SJSA1 (cell line): ENCODE data around the gene TMC5. TPM values are rescaled to one million over a fixed set of nuclear protein-coding genes. Genes with fewer than 3 reads are reported as not detected.
A peak's percentile ranks its signal among the peaks of the same experiment; 100 is the strongest.
"Not testable (repeated sequence)": the region's sequence is repeated elsewhere in the genome, so short reads cannot be mapped to it uniquely, and the experiment has no call there.

Experiments used
- DNase-seq, 2 experiments: peaks; one replicate each; pipeline ENCODE4 v3.0.0-alpha.2; 2015 to 2020; ENCODE audit warnings: low spot score in 2 of 2, low read depth in 1 of 2
- H3K27ac ChIP-seq: fragments of 250-450 bp; sonication (Bioruptor Pico); 2 replicates; pipeline ENCODE4 v1.5.1; 2020; ENCODE audit warnings: mild to moderate bottlenecking, moderate library complexity
- H3K27me3 ChIP-seq: fragments of 250-450 bp; sonication (Bioruptor Pico); replicated peaks from 2 replicates; pipeline ENCODE4 v1.5.1; 2020; ENCODE audit warnings: mild to moderate bottlenecking, moderate library complexity
- H3K36me3 ChIP-seq: fragments of 250-450 bp; sonication (Bioruptor Pico); 2 replicates; pipeline ENCODE4 v1.5.1; 2020; ENCODE audit warnings: mild to moderate bottlenecking
- H3K4me1 ChIP-seq: fragments of 250-450 bp; sonication (Bioruptor Pico); replicated peaks from 2 replicates; pipeline ENCODE4 v1.6.1; 2021; ENCODE audit warnings: mild to moderate bottlenecking
- H3K4me3 ChIP-seq: fragments of 250-450 bp; sonication (Bioruptor Pico); 2 replicates; pipeline ENCODE4 v1.5.1; 2020; ENCODE audit warnings: mild to moderate bottlenecking
- H3K9me3 ChIP-seq: fragments of 250-450 bp; sonication (Bioruptor Pico); replicated peaks from 2 replicates; pipeline ENCODE4 v1.5.1; 2020; ENCODE audit warnings: mild to moderate bottlenecking
- total RNA-seq: library from RNA; depleted of rRNA; stranded (reverse); fragments of >200 nt; shearing (Covaris generic); gene quantifications from 2 replicates; pipeline ENCODE4 v1.2.3, GENCODE V29; 2014; rRNA removed

The TMC5 gene
- not detected in 2 replicates for total RNA-seq

DNA sequence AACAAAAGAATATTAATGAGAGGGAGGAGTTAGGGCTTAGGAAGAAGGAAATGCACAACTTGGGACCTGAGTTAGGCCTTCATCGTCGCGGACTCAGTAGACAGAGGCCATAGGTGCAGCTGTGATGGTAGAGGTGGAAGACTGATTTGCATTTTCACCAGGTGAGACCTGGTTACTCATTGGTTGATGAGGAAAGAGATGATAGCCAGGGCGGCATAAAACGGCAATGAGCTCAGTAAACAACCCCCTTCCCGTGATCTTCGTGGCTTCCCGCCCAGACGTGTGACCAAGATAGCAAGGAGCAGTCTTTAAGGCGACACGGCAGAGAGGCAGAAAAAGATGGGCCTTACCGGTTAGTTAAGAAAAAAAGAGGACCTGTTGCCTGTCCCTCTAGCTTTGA, at the start of gene TMC5:
Gene TMC5 (plus strand): TSS at position 244 of the 400 bp plus-strand sequence. CDS start 22,156 bp downstream, outside the sequence.
- no peak within 1 kb of the TSS for H3K4me3 ChIP-seq
- H3K27ac ChIP-seq: no peak within 1 kb of the TSS
- no peak for DNase-seq
- H3K27me3 ChIP-seq: 0 out of 2 replicates have a peak, but pooled peaks cover 3% of the 10 kb centered on the region
- no peaks in the 10 kb centered on the region for H3K9me3 ChIP-seq
- no peaks in the 10 kb centered on the region for H3K4me1 ChIP-seq
- no peaks in the 10 kb centered on the region for H3K36me3 ChIP-seq

DNA sequence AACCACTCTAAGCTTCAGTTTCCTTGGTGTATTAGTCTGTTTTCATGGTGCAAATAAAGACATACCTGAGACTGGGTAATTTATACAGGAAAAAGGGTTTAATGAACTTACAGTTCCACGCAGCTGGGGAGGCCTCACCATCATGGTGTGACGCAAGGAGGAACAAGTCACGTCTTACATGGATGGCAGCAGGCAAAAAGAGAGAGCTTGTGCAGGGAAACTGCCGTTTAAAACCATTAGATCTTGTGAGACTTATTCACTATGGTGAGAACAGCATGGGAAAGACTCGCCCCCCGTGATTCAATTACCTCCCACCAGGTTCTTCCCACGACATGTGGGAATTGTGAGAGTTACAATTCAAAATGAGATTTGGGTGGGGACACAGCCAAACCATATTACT, 45.1 kb upstream of the TMC5 start:
- DNase-seq, H3K27me3 ChIP-seq, H3K4me3 ChIP-seq, H3K36me3 ChIP-seq, H3K9me3 ChIP-seq, H3K27ac ChIP-seq, H3K4me1 ChIP-seq: not testable (repeated sequence)

GRCh38 chr16:19374402-19374801, 43.3 kb upstream of the TMC5 start:
- Histone ChIP-seq H3K4me3 (no peak overlapping the region), H3K27me3 (no peaks in the 10 kb centered on the region; the same call in 1 of the 2 replicates), H3K36me3 (no peaks in the 10 kb centered on the region), H3K9me3 (no peaks in the 10 kb centered on the region), H3K27ac (no peak overlapping the region), H3K4me1 (no peaks in the 10 kb centered on the region)
- no peak for DNase-seq

GRCh38 chr16:19375561-19376158, 42.0 kb upstream of the TMC5 start:
- peak; percentile 34 to 52 for DNase-seq
- Histone ChIP-seq H3K9me3 (no peaks in the 10 kb centered on the region), H3K4me3 (no peak overlapping the region), H3K4me1 (no peaks in the 10 kb centered on the region), H3K27me3 (no peaks in the 10 kb centered on the region; the same call in 1 of the 2 replicates), H3K36me3 (no peaks in the 10 kb centered on the region), H3K27ac (no peak overlapping the region)

- H3K4me1 ChIP-seq: no peaks in the 10 kb centered on the region
- DNase-seq: no peak
Measured at GRCh38 chr16:19377864-19378263, 39.8 kb upstream of the TMC5 start.

DNA sequence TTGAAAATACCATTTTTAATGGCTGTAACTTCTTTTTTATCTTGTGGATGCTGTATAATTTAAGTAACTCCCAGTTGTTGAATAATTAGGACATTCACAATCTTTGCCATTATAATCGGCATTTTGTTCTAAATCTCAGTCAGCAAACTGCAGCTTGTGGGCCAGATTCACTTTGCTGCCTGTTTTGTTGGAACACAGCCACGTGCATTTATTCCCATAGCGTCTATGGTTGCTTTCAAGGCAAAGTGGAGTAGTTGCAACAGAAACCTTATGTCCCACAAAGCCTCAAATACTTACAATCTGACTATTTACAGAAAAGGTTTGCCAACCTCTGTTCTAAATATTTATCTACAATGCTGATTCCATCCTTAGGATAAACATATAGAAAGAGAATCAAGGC, 39.2 kb upstream of the TMC5 start:
- Histone ChIP-seq H3K27me3 (0 out of 2 replicates have a peak, but pooled peaks cover 7% of the 10 kb centered on the region), H3K27ac (no peak overlapping the region), H3K4me3 (no peak overlapping the region), H3K4me1 (no peaks in the 10 kb centered on the region), H3K36me3 (no peaks in the 10 kb centered on the region), H3K9me3 (no peaks in the 10 kb centered on the region)
- no peak for DNase-seq

More at GRCh38 chr16:19377864-19378263, 39.8 kb upstream of the TMC5 start:
- Histone ChIP-seq H3K27ac (no peak overlapping the region), H3K9me3 (no peaks in the 10 kb centered on the region), H3K4me3 (no peak overlapping the region), H3K36me3 (no peaks in the 10 kb centered on the region), H3K27me3 (0 out of 2 replicates have a peak, but pooled peaks cover 3% of the 10 kb centered on the region)

DNA sequence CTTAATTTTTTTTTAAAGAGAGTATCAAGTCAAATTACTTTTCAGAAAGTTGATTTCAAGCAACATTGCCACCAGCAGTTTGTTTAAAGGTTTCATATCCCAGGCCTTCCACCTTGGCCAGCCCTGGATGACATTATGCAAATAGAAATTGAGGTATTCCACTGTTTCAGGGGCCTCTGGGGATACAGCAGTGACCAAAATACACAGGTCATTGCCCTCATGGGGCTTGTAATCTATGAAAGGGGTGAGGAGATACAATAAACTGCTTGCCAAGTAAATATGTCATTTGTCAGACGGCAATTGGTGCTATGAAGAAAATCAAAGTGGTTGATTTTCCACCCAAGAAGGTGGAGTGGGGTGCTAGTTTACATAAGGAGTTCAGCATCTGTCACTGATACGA, 37.8 kb upstream of the TMC5 start:
- H3K36me3 ChIP-seq: no peaks in the 10 kb centered on the region
- 0 out of 2 replicates have a peak, but pooled peaks cover 8% of the 10 kb centered on the region for H3K27me3 ChIP-seq
- DNase-seq: no peak
- no peaks in the 10 kb centered on the region for H3K9me3 ChIP-seq
- no peaks in the 10 kb centered on the region for H3K4me1 ChIP-seq
- no peak overlapping the region for H3K27ac ChIP-seq
- H3K4me3 ChIP-seq: no peak overlapping the region

DNA sequence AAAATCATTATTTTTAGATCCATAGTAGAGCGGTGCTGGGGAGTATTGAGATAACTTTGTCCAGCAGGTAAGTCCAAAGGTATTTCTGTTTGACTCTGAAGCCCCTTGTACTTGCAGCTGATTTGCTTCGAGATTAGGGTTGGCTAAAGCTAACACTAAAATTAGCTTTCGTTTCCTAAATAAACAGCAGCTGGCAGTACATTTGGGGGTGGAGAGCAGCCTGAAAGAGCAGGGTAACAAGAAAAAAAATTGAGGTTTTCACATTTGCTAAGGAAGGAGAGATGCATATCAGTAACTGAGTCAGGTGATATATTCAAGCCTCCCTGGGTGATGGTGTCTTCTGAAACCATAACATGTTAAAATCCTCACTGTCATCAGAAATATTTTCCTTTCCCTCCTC, 37.4 kb upstream of the TMC5 start:
- no peaks in the 10 kb centered on the region for H3K9me3 ChIP-seq
- H3K4me1 ChIP-seq: no peaks in the 10 kb centered on the region
- no peak overlapping the region for H3K27ac ChIP-seq
- no peak overlapping the region for H3K4me3 ChIP-seq
- DNase-seq: no peak
- H3K36me3 ChIP-seq: no peaks in the 10 kb centered on the region
- H3K27me3 ChIP-seq: 0 out of 2 replicates have a peak, but pooled peaks cover 8% of the 10 kb centered on the region

DNA sequence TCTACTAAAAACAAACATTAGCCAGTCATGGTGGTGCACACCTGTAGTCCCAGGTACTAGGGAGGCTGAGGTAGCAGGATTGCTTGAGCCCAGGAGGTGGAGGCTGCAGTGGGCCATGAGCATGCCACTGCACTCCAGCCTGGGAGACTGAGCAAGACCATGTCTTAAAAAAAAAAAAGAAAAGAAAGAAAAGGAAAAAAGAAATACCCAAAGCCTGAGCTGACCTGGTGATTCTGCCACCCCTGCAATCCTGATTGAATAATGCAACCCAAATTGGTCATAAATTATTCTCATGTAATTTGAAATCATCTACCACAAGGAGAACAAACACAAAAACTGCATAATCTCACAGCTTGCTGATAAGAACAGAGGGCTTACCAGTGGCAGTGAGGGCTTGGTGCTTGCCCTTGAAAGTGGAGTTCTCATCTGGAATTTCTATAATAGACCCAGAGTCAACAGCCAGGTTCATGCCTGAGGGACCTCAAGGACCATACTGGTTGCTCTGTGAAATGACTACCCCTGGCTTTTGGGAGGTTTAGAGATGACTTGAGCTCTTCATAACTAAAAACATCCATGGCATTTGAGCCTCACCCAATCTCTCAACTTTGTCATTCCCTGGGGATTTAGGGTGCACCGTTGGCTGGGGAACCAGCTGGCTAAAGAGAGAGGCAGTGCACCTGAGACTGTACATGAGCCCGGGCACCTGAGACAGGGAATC, 35.4 kb upstream of the TMC5 start:
- H3K36me3 ChIP-seq: no peaks in the 10 kb centered on the region
- H3K27me3 ChIP-seq: 0 out of 2 replicates have a peak, but pooled peaks cover 8% of the 10 kb centered on the region
- H3K9me3 ChIP-seq: no peaks in the 10 kb centered on the region
- H3K4me1 ChIP-seq: no peaks in the 10 kb centered on the region
- no peak overlapping the region for H3K4me3 ChIP-seq
- no peak overlapping the region for H3K27ac ChIP-seq
- no peak for DNase-seq

DNA sequence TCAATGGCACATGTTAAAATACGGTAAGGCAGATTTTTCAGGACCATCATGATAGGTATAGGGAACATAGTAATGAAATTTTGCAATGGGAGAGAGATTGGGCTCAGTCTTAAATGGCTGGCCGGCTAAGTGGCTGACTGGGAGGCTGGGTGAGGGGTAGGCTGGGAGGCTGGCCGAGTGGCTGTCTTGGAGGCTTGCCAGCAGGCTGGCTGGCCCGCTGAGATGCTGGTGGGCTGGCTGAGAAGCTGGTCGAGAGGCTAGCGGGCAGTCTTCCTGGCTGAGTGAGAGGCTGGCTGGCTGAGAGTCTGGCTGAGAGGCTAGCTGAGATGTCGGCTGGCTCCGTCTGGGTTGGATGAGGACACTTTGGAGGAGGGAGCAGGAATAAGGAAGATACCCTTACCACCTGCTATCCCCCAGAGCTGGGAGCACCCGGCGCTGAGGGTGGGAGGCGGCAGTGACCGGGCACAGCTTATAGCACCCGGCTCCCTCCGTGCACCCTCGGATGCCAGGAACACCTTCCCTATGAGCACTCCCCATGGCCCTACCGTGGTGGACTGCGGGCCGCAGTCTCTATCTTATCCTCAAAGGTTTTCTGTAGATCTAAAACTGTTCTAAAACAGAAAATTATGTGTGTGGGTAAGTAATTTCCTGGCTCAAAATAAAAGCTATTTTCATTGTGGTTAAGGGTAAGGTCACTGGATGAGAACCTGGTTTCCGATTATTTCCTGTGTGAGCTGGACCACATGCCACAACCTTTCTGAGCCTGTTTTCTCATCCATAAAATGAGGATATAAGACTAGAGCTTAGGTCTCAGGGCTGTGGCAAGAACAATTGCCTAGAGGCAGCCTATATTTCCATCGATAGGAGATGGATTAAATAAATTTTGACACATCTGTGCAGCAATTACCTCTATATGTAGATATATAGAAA, 34.5 kb upstream of the TMC5 start:
- Histone ChIP-seq H3K9me3 (no peaks in the 10 kb centered on the region), H3K27ac (no peak overlapping the region), H3K27me3 (0 out of 2 replicates have a peak, but pooled peaks cover 8% of the 10 kb centered on the region), H3K36me3 (no peaks in the 10 kb centered on the region), H3K4me3 (no peak overlapping the region), H3K4me1 (no peaks in the 10 kb centered on the region)
- DNase-seq: no peak

- 0 out of 2 replicates have a peak, but pooled peaks cover 8% of the 10 kb centered on the region for H3K27me3 ChIP-seq
- no peak overlapping the region for H3K4me3 ChIP-seq
- no peaks in the 10 kb centered on the region for H3K9me3 ChIP-seq
- no peak overlapping the region for H3K27ac ChIP-seq
- H3K4me1 ChIP-seq: no peaks in the 10 kb centered on the region
- DNase-seq: no peak
- no peaks in the 10 kb centered on the region for H3K36me3 ChIP-seq
Measured at GRCh38 chr16:19384656-19385055, 33.0 kb upstream of the TMC5 start.

DNA sequence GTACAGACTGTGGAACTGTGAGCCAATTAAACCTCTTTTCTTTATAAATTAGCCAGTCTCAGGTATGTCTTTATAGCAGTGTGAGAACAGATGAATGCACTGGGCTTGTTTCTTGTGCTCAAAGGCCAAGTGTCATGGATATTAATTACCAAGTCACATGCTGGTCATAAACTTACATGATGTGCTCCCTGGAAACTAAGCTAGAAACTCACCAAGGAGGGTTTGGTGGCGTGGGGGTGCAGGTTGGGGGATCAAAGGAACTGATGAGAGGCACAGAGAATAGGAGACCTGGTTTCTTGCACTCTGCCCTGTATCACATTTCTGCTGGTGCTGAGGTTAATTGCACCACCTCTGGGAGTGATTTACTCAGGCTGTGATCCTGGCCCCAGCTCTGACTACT, 31.2 kb upstream of the TMC5 start:
- Histone ChIP-seq H3K4me1 (no peaks in the 10 kb centered on the region), H3K36me3 (no peaks in the 10 kb centered on the region), H3K27me3 (0 out of 2 replicates have a peak, but pooled peaks cover 8% of the 10 kb centered on the region), H3K27ac (no peak overlapping the region), H3K9me3 (no peaks in the 10 kb centered on the region), H3K4me3 (no peak overlapping the region)
- DNase-seq: no peak

DNA sequence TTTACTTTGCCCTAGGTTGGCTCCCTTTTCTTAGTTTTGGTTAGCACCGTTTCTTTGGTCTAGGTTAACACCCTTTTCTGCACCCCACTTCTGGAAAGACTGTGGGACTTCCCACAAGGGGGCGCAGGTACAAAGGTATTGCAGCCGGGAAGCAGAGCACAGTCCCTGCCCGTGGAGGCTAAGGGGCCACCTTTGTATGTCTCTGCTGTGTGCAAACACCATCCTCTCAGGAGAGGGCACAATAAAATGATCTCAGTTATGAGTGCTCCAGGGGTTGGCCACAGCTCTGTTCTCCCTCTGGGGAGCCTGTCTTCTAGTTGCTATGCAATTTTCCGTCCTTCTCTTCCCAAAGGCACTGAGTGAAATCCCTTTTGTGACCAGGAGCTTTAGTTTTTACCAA, 28.4 kb upstream of the TMC5 start:
- Histone ChIP-seq H3K27ac (no peak overlapping the region), H3K4me1 (no peaks in the 10 kb centered on the region), H3K9me3 (no peaks in the 10 kb centered on the region), H3K36me3 (no peaks in the 10 kb centered on the region), H3K27me3 (no peaks in the 10 kb centered on the region), H3K4me3 (no peak overlapping the region)
- peak in 1 of 2 experiments; percentile 46 for DNase-seq
